H1 (cell line): Measurements from ENCODE around the gene KCP. TPM values are rescaled to one million over a fixed set of nuclear protein-coding genes. Genes with fewer than 3 reads are reported as not detected.

Source experiments
- CTCF ChIA-PET: fragments of 300-600 bp; sonication (Branson Sonifier 250); formaldehyde crosslinking; loops from one replicate; lab custom pipeline; 2021; ENCODE audit not compliant: partially characterized antibody; lab: Charles Lee
- POLR2A ChIA-PET: fragments of 300-600 bp; sonication (Branson Sonifier 250); formaldehyde crosslinking; loops from one replicate; lab custom pipeline; 2021; ENCODE audit warnings: inconsistent platforms; ENCODE audit not compliant: partially characterized antibody; lab: Charles Lee
- DNase-seq, 2 experiments: peaks; one replicate each; pipeline versions ENCODE4 v3.0.0 to v3.0.0-alpha.2; 2010 to 2022; ENCODE audit warnings: low spot score in 2 of 2, low read depth in 1 of 2, mixed read lengths in 1 of 2
- FAIRE-seq: peaks from 2 replicates; lab custom pipeline; 2011; peaks lifted over from hg19 to GRCh38; lab: Jason Lieb, UNC
- H2AFZ ChIP-seq: 2 replicates; pipeline ENCODE4 v1.8.1; 2012; ENCODE audit warnings: low read length, inconsistent platforms
- H2AK5ac ChIP-seq: 2 replicates; pipeline ENCODE4 v1.6.1; 2013; ENCODE audit warnings: low read depth, low read length
- H2BK120ac ChIP-seq: replicated peaks from 2 replicates; pipeline ENCODE3; 2013; ENCODE audit warnings: low read depth, low read length, inconsistent platforms
- H2BK12ac ChIP-seq: 2 replicates; pipeline ENCODE4 v1.6.1; 2013; ENCODE audit warnings: low read depth, low read length
- H2BK15ac ChIP-seq: 2 replicates; pipeline ENCODE4 v1.6.1; 2013; ENCODE audit warnings: low read length
- H2BK20ac ChIP-seq: 2 replicates; pipeline ENCODE4 v1.6.1; 2013; ENCODE audit warnings: low read length
- H2BK5ac ChIP-seq: 2 replicates; pipeline ENCODE4 v1.6.1; 2013; ENCODE audit warnings: low read depth, low read length
- H3K14ac ChIP-seq: 2 replicates; pipeline ENCODE4 v1.6.1; 2013; ENCODE audit warnings: inconsistent platforms; ENCODE audit not compliant: insufficient read length
- H3K18ac ChIP-seq: 2 replicates; pipeline ENCODE4 v1.6.1; 2013; ENCODE audit warnings: low read length; ENCODE audit errors: extremely low read depth
- H3K23ac ChIP-seq: 2 replicates; pipeline ENCODE4 v1.6.1; 2013; ENCODE audit warnings: inconsistent platforms; ENCODE audit not compliant: insufficient read length
- H3K23me2 ChIP-seq: 2 replicates; pipeline ENCODE4 v1.6.1; 2013; ENCODE audit warnings: low read depth, low read length
- H3K27ac ChIP-seq: 2 replicates; pipeline ENCODE4 v1.6.1; 2011; ENCODE audit warnings: low read depth, low read length, inconsistent platforms
- H3K27me3 ChIP-seq, 4 experiments: replicated peaks in 1 of 4; 1 replicate in 1 of 4; 2 replicates in 3 of 4; pipeline versions ENCODE4 v1.6.1 to v1.8.1; 2011 to 2013; ENCODE audit warnings: low read length in 3 of 4, mild to moderate bottlenecking in 3 of 4, inconsistent platforms in 2 of 4, mixed read lengths in 2 of 4, moderate library complexity in 1 of 4; ENCODE audit not compliant: control insufficient read depth in 3 of 4, insufficient read depth in 3 of 4; ENCODE audit errors: extremely low read depth in 1 of 4
- H3K36me3 ChIP-seq, 4 experiments: 2 replicates each; pipeline versions ENCODE4 v1.6.1 to v1.8.1; 2011 to 2013; ENCODE audit warnings: mild to moderate bottlenecking in 4 of 4, low read length in 3 of 4, moderate library complexity in 2 of 4, control low read depth in 1 of 4, inconsistent platforms in 1 of 4; ENCODE audit not compliant: insufficient read depth in 4 of 4, control insufficient read depth in 2 of 4
- H3K4ac ChIP-seq: replicated peaks from 2 replicates; pipeline ENCODE3; 2013; ENCODE audit warnings: low read length, low read depth, mixed read lengths, inconsistent platforms; ENCODE audit not compliant: insufficient read length
- H3K4me1 ChIP-seq, 4 experiments: replicated peaks in 1 of 4; 1 replicate in 1 of 4; 2 replicates in 3 of 4; pipeline versions ENCODE4 v1.6.1 to v1.8.1; 2011 to 2013; ENCODE audit warnings: low read length in 3 of 4, inconsistent platforms in 2 of 4, mixed read lengths in 1 of 4; ENCODE audit not compliant: insufficient read depth in 4 of 4, control insufficient read depth in 3 of 4
- H3K4me2 ChIP-seq, 2 experiments: 2 replicates each; pipeline versions ENCODE4 v1.6.1 to v1.8.1; 2011 to 2013; ENCODE audit warnings: low read depth in 2 of 2, low read length in 2 of 2, control low read depth in 1 of 2, inconsistent platforms in 1 of 2, mild to moderate bottlenecking in 1 of 2; ENCODE audit not compliant: insufficient read depth in 1 of 2
- H3K4me3 ChIP-seq, 4 experiments: fragments of 200-600, 300-600 bp in 1 of 4; sonication (generic), shearing (Covaris generic), sonication (Bioruptor Twin) in 1 of 4; 2 replicates each; pipeline versions ENCODE4 v1.5.1 to v1.8.1; 2011 to 2016; ENCODE audit warnings: low read length in 4 of 4, low read depth in 3 of 4, control low read depth in 2 of 4, inconsistent platforms in 2 of 4, mild to moderate bottlenecking in 2 of 4, mixed read lengths in 1 of 4, moderate library complexity in 1 of 4; ENCODE audit not compliant: insufficient read depth in 2 of 4; ENCODE audit errors: extremely low read depth in 1 of 4
- H3K56ac ChIP-seq: replicated peaks from 2 replicates; pipeline ENCODE3; 2013; ENCODE audit warnings: low read depth, mild to moderate bottlenecking, mixed read lengths, low read length, inconsistent platforms; ENCODE audit not compliant: insufficient read length
- H3K79me1 ChIP-seq: 2 replicates; pipeline ENCODE4 v1.6.1; 2013; ENCODE audit warnings: low read depth, low read length, control low read depth
- H3K79me2 ChIP-seq, 2 experiments: 2 replicates each; pipeline versions ENCODE4 v1.6.1 to v1.8.1; 2012 to 2013; ENCODE audit warnings: low read length in 2 of 2, mild to moderate bottlenecking in 2 of 2, inconsistent platforms in 1 of 2; ENCODE audit not compliant: insufficient read depth in 2 of 2, control insufficient read depth in 1 of 2
- H3K9ac ChIP-seq, 4 experiments: replicated peaks in 1 of 4; 1 replicate in 1 of 4; 2 replicates in 3 of 4; pipeline versions ENCODE4 v1.6.1 to v1.8.1; 2011 to 2013; ENCODE audit warnings: low read depth in 3 of 4, low read length in 3 of 4, control low read depth in 2 of 4, mild to moderate bottlenecking in 2 of 4, moderate library complexity in 2 of 4, inconsistent platforms in 1 of 4; ENCODE audit errors: extremely low read depth in 1 of 4
- H3K9me3 ChIP-seq, 2 experiments: 2 replicates each; pipeline versions ENCODE4 v1.6.1 to v1.8.1; 2012 to 2013; ENCODE audit warnings: mild to moderate bottlenecking in 2 of 2, moderate library complexity in 2 of 2, control low read depth in 1 of 2, inconsistent platforms in 1 of 2, low read depth in 1 of 2, low read length in 1 of 2, mixed read lengths in 1 of 2; ENCODE audit not compliant: insufficient read depth in 2 of 2
- H4K20me1 ChIP-seq, 2 experiments: replicated peaks in 1 of 2; 2 replicates each; pipeline versions ENCODE3 to v1.8.1; 2011 to 2013; ENCODE audit warnings: inconsistent platforms in 2 of 2, low read length in 2 of 2, mild to moderate bottlenecking in 1 of 2; ENCODE audit not compliant: insufficient read depth in 2 of 2, control insufficient read depth in 1 of 2
- H4K5ac ChIP-seq: 2 replicates; pipeline ENCODE4 v1.6.1; 2013; ENCODE audit warnings: low read length, low read depth, mixed read lengths, inconsistent platforms; ENCODE audit not compliant: insufficient read length
- H4K8ac ChIP-seq: 2 replicates; pipeline ENCODE4 v1.8.0; 2013; ENCODE audit warnings: mild to moderate bottlenecking, moderate library complexity, low read length, inconsistent platforms; ENCODE audit not compliant: insufficient read depth; ENCODE audit errors: extremely low read depth
- H4K91ac ChIP-seq: replicated peaks from 2 replicates; pipeline ENCODE3; 2013; ENCODE audit warnings: low read length, mixed read lengths, inconsistent platforms; ENCODE audit not compliant: insufficient read length
- CBX5 ChIP-seq: fragments of 300-800, 300-1000 bp; sonication (generic); IDR thresholded peaks from 2 replicates; pipeline ENCODE4 v1.7.1; 2016; ENCODE audit warnings: antibody characterized with exemption, low read length, low read depth
- HDAC6 ChIP-seq: IDR thresholded peaks from one replicate; pipeline ENCODE4 v1.7.1; 2012; ENCODE audit warnings: low read depth, mild to moderate bottlenecking, inconsistent platforms, low read length, moderate library complexity
- WGBS, 2 experiments: shearing (Covaris generic) in 1 of 2; methylation state at CpG; one replicate each; pipeline versions ENCODE4 v1.1.6 to v1.1.7; 2013 to 2015; ENCODE audit warnings: low lambda C conversion rate in 2 of 2, mixed read lengths in 2 of 2, inconsistent platforms in 1 of 2, low coverage in 1 of 2, missing lambda C conversion rate in 1 of 2; ENCODE audit not compliant: insufficient replicate concordance in 2 of 2, insufficient coverage in 1 of 2, insufficient read length in 1 of 2; ENCODE audit errors: extremely low coverage in 1 of 2, missing lambda C conversion rate in 1 of 2; 5-methylcytosine and 5-hydroxymethylcytosine counted together
- polyA plus RNA-seq, 7 experiments: library from polyadenylated mRNA; depleted of rRNA in 3 of 7; stranded (reverse) in 5 of 7; unstranded in 2 of 7; fragments of >200 nt in 5 of 7; fragments of 200-250 nt in 2 of 7; gene quantifications; 1 replicate in 5 of 7; 2 replicates in 1 of 7; 4 replicates in 1 of 7; pipeline versions ENCODE4 v1.2.1 to v1.2.3, GENCODE V29; 2011 to 2013; ENCODE audit warnings: missing spikeins in 2 of 7, mixed read lengths in 2 of 7
- total RNA-seq: library from RNA; stranded (reverse); fragmentation: NEBNext Ultra II Directional; extraction: Animal tissue kit (Norgen Biotek cat#: 25700); gene quantifications from 2 replicates; pipeline ENCODE4 v1.2.1, GENCODE V29; 2021

The KCP gene
- total and polyA plus RNA-seq, 2 of the 8 experiments (the other 6 are each of a cell fraction or from before 2014, with no cell fraction given) = 1.3 to 2.0 TPM

- Histone ChIP-seq H2BK15ac (no peak overlapping the region), H3K79me2 (no peaks in the 10 kb centered on the region), H3K4me2 (no peak overlapping the region), H3K14ac (no peak overlapping the region), H3K18ac (no peak overlapping the region), H2AFZ (no peak overlapping the region), H3K36me3 (no peaks in the 10 kb centered on the region), H4K20me1 (no peaks in the 10 kb centered on the region), H2BK12ac (no peak overlapping the region), H2BK5ac (no peak overlapping the region), H3K9ac (no peak overlapping the region; a peak in 1 of 7 replicates), H3K79me1 (no peaks in the 10 kb centered on the region), H2BK20ac (no peak overlapping the region), H4K91ac (no peak overlapping the region), H3K23me2 (peaks cover 11% of the 10 kb centered on the region; the same call in 1 of the 2 replicates), H3K4me3 (no peak overlapping the region), H3K4ac (no peak overlapping the region), H4K5ac (no peak overlapping the region), H2BK120ac (no peak overlapping the region), H3K9me3 (no peaks in the 10 kb centered on the region), H2AK5ac (no peak overlapping the region), H3K27ac (no peak overlapping the region), H3K4me1 (peaks cover 4 to 30% (median 18%) of the 10 kb centered on the region in 4 experiments), H3K56ac (no peak overlapping the region), H3K27me3 (peaks cover 3 to 33% (median 25%) of the 10 kb centered on the region in 4 experiments; a peak in 6 of 7 replicates), H4K8ac (no peak overlapping the region; the same call in 1 of the 2 replicates), H3K23ac (no peak overlapping the region)
- TF ChIP-seq CBX5 = no peak
- no peak for TF ChIP-seq HDAC6
- peak in 1 of 2 experiments; percentile 37 for DNase-seq
- 88% methylated on average over 19 of the region's 19 CpGs; no CpG with 5 or more reads in 1 of the 2 experiments for WGBS, 2 experiments
- POLR2A ChIA-PET = interaction anchor here (1.1 kb wide), 1 partner anchor 42 kb away, joined by 3 read pairs; no protein-coding TSS in a partner anchor
- CTCF ChIA-PET = interaction anchor here (1.1 to 2.0 kb wide), 4 partner anchors 9 to 48 kb away, joined by 3 to 7 read pairs (median 4); no protein-coding TSS in a partner anchor
- FAIRE-seq = no peak
These were observed 3.5 kb downstream of the KCP start for GRCh38 chr7:128906766-128907559.
